CD4-positive, alpha-beta T cell treated with Interferon gamma for 1 hour (primary cell): ENCODE data around the gene TAS2R41.
"Not testable (repeated sequence)": the region's sequence is repeated elsewhere in the genome, so short reads cannot be mapped to it uniquely, and the experiment has no call there.

Experiments
- DNase-seq: peaks from one replicate; pipeline ENCODE4 v3.0.0-alpha.2; 2020

Gene TAS2R41

GRCh38 chr7:143522309-143522916, 44.7 kb downstream of the TAS2R41 start:
- DNase-seq = not testable (repeated sequence)
